Muscle of leg (tissue), 11 donors: ENCODE results near the gene TMEM14C. TPM values are rescaled to one million over a fixed set of nuclear protein-coding genes. Genes with fewer than 3 reads are reported as not detected.

ENCODE experiments used
- DNase-seq: peaks from one replicate; pipeline ENCODE4 v3.0.0; 2013
- H3K27ac ChIP-seq: one replicate; pipeline ENCODE4 v1.5.1; 2013; ENCODE audit warnings: mild to moderate bottlenecking, low read length, control low read depth
- H3K27me3 ChIP-seq: one replicate; pipeline ENCODE4 v1.6.1; 2013; ENCODE audit warnings: low read length; ENCODE audit not compliant: control insufficient read depth, insufficient read depth
- H3K36me3 ChIP-seq: one replicate; pipeline ENCODE4 v1.6.1; 2013; ENCODE audit warnings: low read length; ENCODE audit not compliant: control insufficient read depth, insufficient read depth
- H3K4me1 ChIP-seq: one replicate; pipeline ENCODE4 v1.6.1; 2013; ENCODE audit warnings: low read length; ENCODE audit not compliant: control insufficient read depth, insufficient read depth
- H3K4me3 ChIP-seq: one replicate; pipeline ENCODE4 v1.5.1; 2013; ENCODE audit warnings: low read length, control low read depth
- H3K9me3 ChIP-seq: replicated peaks from 2 replicates; pipeline ENCODE4 v1.6.1; 2013; ENCODE audit warnings: low read depth, low read length; ENCODE audit not compliant: control insufficient read depth
- WGBS: methylation state at CpG from one replicate; pipeline ENCODE4 v1.1.5; 2013; ENCODE audit warnings: missing lambda C conversion rate; ENCODE audit not compliant: insufficient coverage; 5-methylcytosine and 5-hydroxymethylcytosine counted together
- polyA plus RNA-seq, 8 donors: library from polyadenylated mRNA; unstranded; fragments of 120-200 nt; gene quantifications; one replicate each; pipeline versions ENCODE4 v1.2.1 to v1.2.3, GENCODE V29; 2013; ENCODE audit warnings: inconsistent platforms in 1 of 8, low replicate concordance in 1 of 8; ENCODE audit not compliant: insufficient read length in 8 of 8, insufficient read depth in 1 of 8
- total RNA-seq: library from RNA; stranded (reverse); fragments of 120-200 nt; gene quantifications from one replicate; pipeline ENCODE4 v1.2.4, GENCODE V29; 2013

TMEM14C gene
- total and polyA plus RNA-seq, 9 donors = 97.0 to 117 (median 103) TPM

- Histone ChIP-seq H3K27ac (no peak overlapping the region), H3K4me3 (no peak overlapping the region), H3K27me3 (peaks cover 2% of the 10 kb centered on the region), H3K36me3 (no peaks in the 10 kb centered on the region), H3K4me1 (no peaks in the 10 kb centered on the region), H3K9me3 (no peaks in the 10 kb centered on the region)
- no peak for DNase-seq
- WGBS = 100% methylated on average over 1 of the region's 6 CpGs
These were observed 35.3 kb upstream of the TMEM14C start for GRCh38 chr6:10687582-10687981.

- Histone ChIP-seq H3K36me3 (no peaks in the 10 kb centered on the region), H3K27ac (no peak overlapping the region), H3K4me1 (peaks cover 12% of the 10 kb centered on the region), H3K27me3 (peaks cover 2% of the 10 kb centered on the region), H3K9me3 (no peaks in the 10 kb centered on the region), H3K4me3 (no peak overlapping the region)
- DNase-seq = no peak
- WGBS = 58% methylated on average over 6 of the region's 15 CpGs
These were observed 32.0 kb upstream of the TMEM14C start for GRCh38 chr6:10690651-10691445.

GRCh38 chr6:10692965-10693538 lies 29.8 kb upstream of the TMEM14C start:
- Histone ChIP-seq H3K9me3 (no peaks in the 10 kb centered on the region), H3K4me3 (peak overlapping the region; percentile 77), H3K4me1 (peaks cover 13% of the 10 kb centered on the region), H3K27ac (no peak overlapping the region), H3K36me3 (peaks cover 3% of the 10 kb centered on the region), H3K27me3 (no peaks in the 10 kb centered on the region)
- WGBS = 90% methylated on average over 6 of the region's 8 CpGs
- DNase-seq = no peak

GRCh38 chr6:10694302-10695085 lies 28.4 kb upstream of the TMEM14C start, which contains the start of the genes C6orf52 and PAK1IP1:
Gene C6orf52, minus strand, starts transcription at chr6:10694616. Its CDS starts 7,066 bp downstream, at chr6:10687550.
Gene PAK1IP1, plus strand, starts transcription at chr6:10694972. Its CDS starts 14 bp downstream, at chr6:10694986.
- peak; percentile 99 for DNase-seq
- Histone ChIP-seq H3K36me3 (peaks cover 10% of the 10 kb centered on the region), H3K27ac (peak within 1 kb of the TSS; percentile 96), H3K4me3 (peak within 1 kb of the TSS; percentile 77), H3K27me3 (no peaks in the 10 kb centered on the region), H3K4me1 (peaks cover 13% of the 10 kb centered on the region), H3K9me3 (no peaks in the 10 kb centered on the region)
- under 1% methylated on average over 47 of the region's 53 CpGs for WGBS

GRCh38 chr6:10695086-10695657 lies 27.7 kb upstream of the TMEM14C start:
- Histone ChIP-seq H3K27me3 (no peaks in the 10 kb centered on the region), H3K36me3 (peaks cover 15% of the 10 kb centered on the region), H3K4me1 (peaks cover 13% of the 10 kb centered on the region), H3K4me3 (peak overlapping the region; percentile 77), H3K27ac (peak overlapping the region; percentile 96), H3K9me3 (no peaks in the 10 kb centered on the region)
- no peak for DNase-seq
- WGBS = 0% methylated on average over 1 of the region's 17 CpGs

GRCh38 chr6:10696655-10697054 lies 26.2 kb upstream of the TMEM14C start:
- peaks cover 18% of the 10 kb centered on the region for H3K36me3 ChIP-seq
- H3K9me3 ChIP-seq = no peaks in the 10 kb centered on the region
- H3K4me3 ChIP-seq = no peak overlapping the region
- H3K27me3 ChIP-seq = no peaks in the 10 kb centered on the region
- no peak for DNase-seq
- H3K27ac ChIP-seq = no peak overlapping the region
- WGBS = 100% methylated on average over 3 of the region's 4 CpGs
- peaks cover 13% of the 10 kb centered on the region for H3K4me1 ChIP-seq

- DNase-seq = no peak
- Histone ChIP-seq H3K27ac (no peak overlapping the region), H3K9me3 (no peaks in the 10 kb centered on the region), H3K4me1 (no peaks in the 10 kb centered on the region), H3K27me3 (no peaks in the 10 kb centered on the region), H3K4me3 (no peak overlapping the region), H3K36me3 (peaks cover 3% of the 10 kb centered on the region)
- 74% methylated on average over 8 of the region's 8 CpGs for WGBS
These were observed 8.9 kb upstream of the TMEM14C start for GRCh38 chr6:10713962-10714361.

- WGBS = 87% methylated on average over 7 of the region's 8 CpGs
- Histone ChIP-seq H3K9me3 (no peaks in the 10 kb centered on the region), H3K36me3 (peaks cover 2% of the 10 kb centered on the region), H3K4me1 (peaks cover 18% of the 10 kb centered on the region), H3K4me3 (peak overlapping the region; percentile 52), H3K27ac (no peak overlapping the region), H3K27me3 (no peaks in the 10 kb centered on the region)
- no peak for DNase-seq
These were observed 3.4 kb upstream of the TMEM14C start for GRCh38 chr6:10719296-10719963.

GRCh38 chr6:10719964-10720264 lies 3.0 kb upstream of the TMEM14C start:
- no peaks in the 10 kb centered on the region for H3K27me3 ChIP-seq
- H3K9me3 ChIP-seq = no peaks in the 10 kb centered on the region
- WGBS = 69% methylated on average over 16 of the region's 21 CpGs
- H3K4me1 ChIP-seq = peaks cover 23% of the 10 kb centered on the region
- peak overlapping the region; percentile 52 for H3K4me3 ChIP-seq
- DNase-seq = peak; percentile 74
- peak overlapping the region; percentile 73 for H3K27ac ChIP-seq
- peaks cover 7% of the 10 kb centered on the region for H3K36me3 ChIP-seq
